GM23338 (cell line): ENCODE measurements around the gene DROSHA. TPM values are rescaled to one million over a fixed set of nuclear protein-coding genes. Genes with fewer than 3 reads are reported as not detected.
"Not testable (repeated sequence)": the region's sequence is repeated elsewhere in the genome, so short reads cannot be mapped to it uniquely, and the experiment has no call there.

ENCODE experiments used
- ATAC-seq: fragments of 200-7000 bp; cut with Tn5 transposase; 3 replicates; pipeline ENCODE4 v1.9.1; 2020
- DNase-seq: peaks from one replicate; pipeline ENCODE4 v3.0.0-alpha.2; 2015; ENCODE audit warnings: low spot score
- H2AFZ ChIP-seq: fragments of 200-600 bp; sonication (generic); 2 replicates; pipeline ENCODE4 v1.8.0; 2016; ENCODE audit warnings: antibody characterized with exemption, mild to moderate bottlenecking, moderate library complexity
- H3F3A ChIP-seq: fragments of 200-600 bp; sonication (generic); replicated peaks from 2 replicates; pipeline ENCODE4 v1.8.0; 2017; ENCODE audit warnings: antibody characterized with exemption, mixed run types, low read depth
- H3K27ac ChIP-seq: fragments of 200-600 bp; sonication (generic); 2 replicates; pipeline ENCODE4 v1.6.1; 2016; ENCODE audit warnings: low read depth
- H3K27me3 ChIP-seq: fragments of 200-600 bp; sonication (generic); 2 replicates; pipeline ENCODE4 v1.8.0; 2016; ENCODE audit warnings: mild to moderate bottlenecking, mixed run types, moderate library complexity; ENCODE audit not compliant: insufficient read depth
- H3K36me3 ChIP-seq: fragments of 200-600 bp; sonication (generic); 2 replicates; pipeline ENCODE4 v1.8.0; 2016; ENCODE audit warnings: mild to moderate bottlenecking; ENCODE audit not compliant: insufficient read depth
- H3K4me1 ChIP-seq: fragments of 200-600 bp; sonication (generic); 2 replicates; pipeline ENCODE4 v1.8.0; 2016; ENCODE audit warnings: mild to moderate bottlenecking, moderate library complexity; ENCODE audit not compliant: insufficient read depth
- H3K4me2 ChIP-seq: fragments of 200-600 bp; sonication (generic); 2 replicates; pipeline ENCODE4 v1.7.1; 2017; ENCODE audit warnings: mixed run types
- H3K4me3 ChIP-seq: fragments of 200-600 bp; sonication (generic); 2 replicates; pipeline ENCODE4 v1.6.1; 2016; ENCODE audit warnings: mixed run types
- H3K79me2 ChIP-seq: fragments of 200-600 bp; sonication (generic); replicated peaks from 2 replicates; pipeline ENCODE4 v1.8.0; 2017; ENCODE audit warnings: mild to moderate bottlenecking; ENCODE audit not compliant: insufficient read depth
- H3K9me2 ChIP-seq: fragments of 200-600 bp; sonication (generic); 2 replicates; pipeline ENCODE4 v1.8.0; 2017; ENCODE audit not compliant: insufficient read depth
- H4K20me1 ChIP-seq: fragments of 200-600 bp; sonication (generic); replicated peaks from 2 replicates; pipeline ENCODE4 v1.8.0; 2017; ENCODE audit warnings: mild to moderate bottlenecking; ENCODE audit not compliant: insufficient read depth
- H3K27ac Mint-ChIP-seq: 2 replicates; pipeline ENCODE4 v1.8.0; 2020; ENCODE audit warnings: inconsistent platforms, mild to moderate bottlenecking, moderate library complexity, mixed read lengths
- H3K27me3 Mint-ChIP-seq: 3 replicates; pipeline ENCODE4 v1.8.0; 2022; ENCODE audit warnings: low read depth, mild to moderate bottlenecking, moderate library complexity, mixed read lengths, inconsistent platforms; ENCODE audit not compliant: insufficient read depth, poor library complexity
- H3K36me3 Mint-ChIP-seq: 3 replicates; pipeline ENCODE4 v1.8.0; 2021; ENCODE audit warnings: low read depth, mild to moderate bottlenecking, inconsistent platforms, moderate library complexity, mixed read lengths
- H3K4me1 Mint-ChIP-seq: 3 replicates; pipeline ENCODE4 v1.8.0; 2020; ENCODE audit warnings: mild to moderate bottlenecking, inconsistent platforms, mixed read lengths
- H3K4me3 Mint-ChIP-seq: 3 replicates; pipeline ENCODE4 v1.8.0; 2021; ENCODE audit warnings: moderate library complexity, mild to moderate bottlenecking, inconsistent platforms, mixed read lengths
- H3K9me3 Mint-ChIP-seq: 3 replicates; pipeline ENCODE4 v1.8.0; 2020; ENCODE audit warnings: moderate library complexity, mild to moderate bottlenecking, inconsistent platforms, mixed read lengths
- STAT1 ChIP-seq: IDR thresholded peaks from one replicate; pipeline ENCODE4 v1.6.1; 2016; ENCODE audit warnings: antibody characterized with exemption; ENCODE audit not compliant: unreplicated experiment
- ZNF114 ChIP-seq: fragments of 250-450 bp; sonication (Bioruptor Pico); IDR thresholded peaks from 2 replicates; pipeline ENCODE4 v1.5.0; 2020; ENCODE audit warnings: mild to moderate bottlenecking, moderate library complexity
- polyA plus RNA-seq: library from polyadenylated mRNA; unstranded; fragments of >200 nt; fragmentation: Nextera tagmentation; extraction: Ambion mirVana; gene quantifications from 2 replicates; pipeline ENCODE4 v1.2.1, GENCODE V29; 2016
- total RNA-seq: library from RNA; depleted of rRNA; stranded (reverse); fragments of >200 nt; shearing (Covaris generic); gene quantifications from 2 replicates; pipeline ENCODE4 v1.2.3, GENCODE V29; 2014
- TF ChIP-seq, protein P1 (sequence below): fragments of 250-450 bp; sonication (Bioruptor Pico); IDR thresholded peaks from 2 replicates; pipeline ENCODE4 v1.5.0; 2020; ENCODE audit warnings: mild to moderate bottlenecking, moderate library complexity

Gene DROSHA
- total and polyA plus RNA-seq, 2 experiments from 2014 or later: 70.6 to 87.8 TPM

DNA sequence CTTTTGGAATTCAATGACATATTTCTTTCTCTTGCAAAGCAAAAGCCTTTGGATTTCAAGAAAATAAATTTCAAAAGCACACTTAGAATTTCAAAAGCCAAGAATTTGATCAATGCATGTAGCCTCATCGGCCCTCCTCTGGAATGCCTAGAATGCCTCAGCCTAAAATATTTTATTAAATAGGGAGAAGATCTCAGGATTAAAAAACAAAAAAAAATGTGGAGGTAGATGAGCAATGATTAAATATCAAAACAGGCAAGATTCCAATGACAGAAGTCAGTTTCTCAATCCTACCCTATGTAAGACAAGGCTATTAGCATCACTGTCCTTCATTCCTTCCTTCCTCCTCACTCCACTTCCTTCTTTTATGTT, 169.4 kb downstream of the DROSHA start (continued):
- TF ChIP-seq, protein P1, sequence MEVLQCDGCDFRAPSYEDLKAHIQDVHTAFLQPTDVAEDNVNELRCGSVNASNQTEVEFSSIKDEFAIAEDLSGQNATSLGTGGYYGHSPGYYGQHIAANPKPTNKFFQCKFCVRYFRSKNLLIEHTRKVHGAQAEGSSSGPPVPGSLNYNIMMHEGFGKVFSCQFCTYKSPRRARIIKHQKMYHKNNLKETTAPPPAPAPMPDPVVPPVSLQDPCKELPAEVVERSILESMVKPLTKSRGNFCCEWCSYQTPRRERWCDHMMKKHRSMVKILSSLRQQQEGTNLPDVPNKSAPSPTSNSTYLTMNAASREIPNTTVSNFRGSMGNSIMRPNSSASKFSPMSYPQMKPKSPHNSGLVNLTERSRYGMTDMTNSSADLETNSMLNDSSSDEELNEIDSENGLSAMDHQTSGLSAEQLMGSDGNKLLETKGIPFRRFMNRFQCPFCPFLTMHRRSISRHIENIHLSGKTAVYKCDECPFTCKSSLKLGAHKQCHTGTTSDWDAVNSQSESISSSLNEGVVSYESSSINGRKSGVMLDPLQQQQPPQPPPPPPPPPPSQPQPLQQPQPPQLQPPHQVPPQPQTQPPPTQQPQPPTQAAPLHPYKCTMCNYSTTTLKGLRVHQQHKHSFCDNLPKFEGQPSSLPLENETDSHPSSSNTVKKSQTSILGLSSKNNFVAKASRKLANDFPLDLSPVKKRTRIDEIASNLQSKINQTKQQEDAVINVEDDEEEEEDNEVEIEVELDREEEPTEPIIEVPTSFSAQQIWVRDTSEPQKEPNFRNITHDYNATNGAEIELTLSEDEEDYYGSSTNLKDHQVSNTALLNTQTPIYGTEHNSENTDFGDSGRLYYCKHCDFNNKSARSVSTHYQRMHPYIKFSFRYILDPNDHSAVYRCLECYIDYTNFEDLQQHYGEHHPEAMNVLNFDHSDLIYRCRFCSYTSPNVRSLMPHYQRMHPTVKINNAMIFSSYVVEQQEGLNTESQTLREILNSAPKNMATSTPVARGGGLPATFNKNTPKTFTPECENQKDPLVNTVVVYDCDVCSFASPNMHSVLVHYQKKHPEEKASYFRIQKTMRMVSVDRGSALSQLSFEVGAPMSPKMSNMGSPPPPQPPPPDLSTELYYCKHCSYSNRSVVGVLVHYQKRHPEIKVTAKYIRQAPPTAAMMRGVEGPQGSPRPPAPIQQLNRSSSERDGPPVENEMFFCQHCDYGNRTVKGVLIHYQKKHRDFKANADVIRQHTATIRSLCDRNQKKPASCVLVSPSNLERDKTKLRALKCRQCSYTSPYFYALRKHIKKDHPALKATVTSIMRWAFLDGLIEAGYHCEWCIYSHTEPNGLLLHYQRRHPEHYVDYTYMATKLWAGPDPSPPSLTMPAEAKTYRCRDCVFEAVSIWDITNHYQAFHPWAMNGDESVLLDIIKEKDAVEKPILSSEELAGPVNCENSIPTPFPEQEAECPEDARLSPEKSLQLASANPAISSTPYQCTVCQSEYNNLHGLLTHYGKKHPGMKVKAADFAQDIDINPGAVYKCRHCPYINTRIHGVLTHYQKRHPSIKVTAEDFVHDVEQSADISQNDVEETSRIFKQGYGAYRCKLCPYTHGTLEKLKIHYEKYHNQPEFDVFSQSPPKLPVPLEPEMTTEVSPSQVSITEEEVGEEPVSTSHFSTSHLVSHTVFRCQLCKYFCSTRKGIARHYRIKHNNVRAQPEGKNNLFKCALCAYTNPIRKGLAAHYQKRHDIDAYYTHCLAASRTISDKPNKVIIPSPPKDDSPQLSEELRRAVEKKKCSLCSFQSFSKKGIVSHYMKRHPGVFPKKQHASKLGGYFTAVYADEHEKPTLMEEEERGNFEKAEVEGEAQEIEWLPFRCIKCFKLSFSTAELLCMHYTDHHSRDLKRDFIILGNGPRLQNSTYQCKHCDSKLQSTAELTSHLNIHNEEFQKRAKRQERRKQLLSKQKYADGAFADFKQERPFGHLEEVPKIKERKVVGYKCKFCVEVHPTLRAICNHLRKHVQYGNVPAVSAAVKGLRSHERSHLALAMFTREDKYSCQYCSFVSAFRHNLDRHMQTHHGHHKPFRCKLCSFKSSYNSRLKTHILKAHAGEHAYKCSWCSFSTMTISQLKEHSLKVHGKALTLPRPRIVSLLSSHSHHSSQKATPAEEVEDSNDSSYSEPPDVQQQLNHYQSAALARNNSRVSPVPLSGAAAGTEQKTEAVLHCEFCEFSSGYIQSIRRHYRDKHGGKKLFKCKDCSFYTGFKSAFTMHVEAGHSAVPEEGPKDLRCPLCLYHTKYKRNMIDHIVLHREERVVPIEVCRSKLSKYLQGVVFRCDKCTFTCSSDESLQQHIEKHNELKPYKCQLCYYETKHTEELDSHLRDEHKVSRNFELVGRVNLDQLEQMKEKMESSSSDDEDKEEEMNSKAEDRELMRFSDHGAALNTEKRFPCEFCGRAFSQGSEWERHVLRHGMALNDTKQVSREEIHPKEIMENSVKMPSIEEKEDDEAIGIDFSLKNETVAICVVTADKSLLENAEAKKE (CRISPR knock-in tag): no peak
- TF ChIP-seq STAT1: no peak

DNA sequence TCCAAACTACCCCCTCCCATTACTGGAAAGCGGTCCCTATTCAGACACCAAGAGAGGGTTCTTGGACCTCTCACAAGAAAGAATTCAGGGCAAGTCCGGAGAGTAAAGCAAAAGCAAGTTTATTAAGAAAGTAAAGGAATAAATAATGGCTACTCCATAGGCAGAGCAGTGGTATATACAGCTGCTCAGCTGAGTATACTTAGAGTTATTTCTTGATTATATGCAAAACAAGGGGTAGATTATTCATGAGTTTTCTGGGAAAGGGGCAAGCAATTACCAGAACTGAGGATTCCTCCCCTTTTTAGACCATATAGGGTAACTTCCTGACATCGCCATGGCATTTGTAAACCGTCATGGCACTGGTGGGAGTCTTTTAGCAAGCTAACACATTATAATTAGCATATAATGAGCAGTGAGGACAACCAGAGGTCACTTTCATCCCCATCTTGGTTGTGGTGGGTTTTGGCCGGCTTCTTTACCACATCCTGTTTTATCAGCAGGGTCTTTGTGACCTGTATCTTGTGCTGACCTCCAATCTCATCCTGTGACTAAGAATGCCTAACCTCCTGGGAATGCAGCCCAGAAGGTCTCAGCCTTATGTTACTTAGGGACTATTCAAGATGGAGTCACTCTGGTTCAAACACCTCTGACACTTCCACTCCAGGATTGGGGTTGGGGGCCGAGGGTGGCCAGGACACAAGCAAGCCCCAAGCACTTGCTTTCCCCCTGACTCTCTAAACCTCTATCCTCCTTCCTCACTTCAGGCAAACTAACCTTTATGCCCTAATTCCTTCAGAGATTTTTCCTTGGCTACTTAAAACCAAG, 170.0 kb downstream of the DROSHA start:
- H3K4me3 Mint-ChIP-seq, H3K4me3 ChIP-seq, H4K20me1 ChIP-seq, H3K27me3 ChIP-seq, H3K79me2 ChIP-seq, H3F3A ChIP-seq, H3K36me3 ChIP-seq, H3K9me3 Mint-ChIP-seq, H3K27me3 Mint-ChIP-seq, H3K36me3 Mint-ChIP-seq, DNase-seq, H3K4me2 ChIP-seq: not testable (repeated sequence)
- peaks cover 18% of the 10 kb centered on the region for H3K4me1 Mint-ChIP-seq
- H3K27ac Mint-ChIP-seq: peak overlapping the region; percentile 76
- TF ChIP-seq ZNF114: peak; percentile 89; the same call in 1 of the 2 replicates
- TF ChIP-seq, protein P1 (CRISPR knock-in tag): peak; percentile 60; the same call in 1 of the 2 replicates
- Histone ChIP-seq H3K4me1 (peaks cover 13% of the 10 kb centered on the region), H2AFZ (peak overlapping the region; percentile 16), H3K9me2 (peaks cover 27% of the 10 kb centered on the region), H3K27ac (peak overlapping the region; percentile 82)
- peak; percentile 29; the same call in 2 of the 3 replicates for ATAC-seq
